Measurements from ENCODE around the gene SPATS2. TPM values are rescaled to one million over a fixed set of nuclear protein-coding genes. Genes with fewer than 3 reads are reported as not detected.
A peak's percentile ranks its signal among the peaks of the same experiment; 100 is the strongest.

SPATS2 gene
- total RNA-seq, 1 experiment from 2014 or later = 74.2 TPM

- no peak overlapping the region for H2AFZ ChIP-seq (ENCODE audit: low read depth, low read length, poor library complexity, severe bottlenecking)
- intact Hi-C loops (cut with micrococcal nuclease) = no loop called here
- no peaks in the 10 kb centered on the region for H3K9me2 ChIP-seq (ENCODE audit: insufficient read depth)
- ChIA-PET POLR2A (interaction anchor here (0.8 kb wide), 1 partner anchor 32 kb away, joined by 3 read pairs; no protein-coding TSS in a partner anchor), RAD21 (ENCODE audit: low non-redundant PET in 1 of 2, low total read pairs in 2 of 2, uncharacterized antibody in 2 of 2, unreplicated experiment in 2 of 2) (no interaction called here), CTCF (interaction anchor here (1.1 to 1.3 kb wide), 3 partner anchors 22 to 195 kb away, joined by 3 to 5 read pairs (median 5); no protein-coding TSS in a partner anchor)
- no peaks in the 10 kb centered on the region; a peak in 1 of 4 replicates for H3K36me3 ChIP-seq (ENCODE audit: control insufficient read depth in 1 of 2, insufficient read depth in 2 of 2, low read length in 2 of 2)
- peaks cover 16% of the 10 kb centered on the region for H3K79me2 ChIP-seq (ENCODE audit: insufficient read depth, low read length)
- H3K9ac ChIP-seq (ENCODE audit: low read length) = peak overlapping the region; percentile 5; the same call in 1 of the 2 replicates
- no peaks in the 10 kb centered on the region for H3K27me3 ChIP-seq (ENCODE audit: insufficient read depth, low read length)
- BruUV-seq (replicated peaks) = no TSS peak
- no peak for ATAC-seq
- H4K20me1 ChIP-seq (ENCODE audit: insufficient read depth) = no peaks in the 10 kb centered on the region
- no peak for DNase-seq (ENCODE audit: low read depth, low spot score)
- no peaks in the 10 kb centered on the region for H3K9me3 ChIP-seq (ENCODE audit: control insufficient read depth in 1 of 2, insufficient read depth in 1 of 2, low read depth in 1 of 2, low read length in 2 of 2)
- no peak overlapping the region for H3K4me3 ChIP-seq (replicated peaks in 1 of 2; ENCODE audit: low read depth in 1 of 2, low read length in 2 of 2)
- H3K4me1 ChIP-seq (ENCODE audit: control insufficient read depth in 1 of 2, insufficient read depth in 2 of 2, low read length in 2 of 2) = peaks cover 40 to 53% of the 10 kb centered on the region in 2 experiments
- H3K27ac ChIP-seq (ENCODE audit: low read depth, low read length) = peak overlapping the region; percentile 44
- H3K4me2 ChIP-seq (ENCODE audit: low read length) = peak overlapping the region; percentile 49
- TF ChIP-seq EZH2 (IDR thresholded peaks at IDR 0.05) = no peak
- no peak for TF ChIP-seq FOSL1 (IDR thresholded peaks at IDR 0.05; ENCODE audit: low read depth)
- TF ChIP-seq SIN3A (IDR thresholded peaks at IDR 0.05; ENCODE audit: low read depth) = no peak
- no peak for TF ChIP-seq RAD21 (IDR thresholded peaks at IDR 0.05; ENCODE audit: low read depth)
- no peak for TF ChIP-seq ATF3 (IDR thresholded peaks at IDR 0.05)
Measured at GRCh38 chr12:49536526-49537071, 169.3 kb downstream of the SPATS2 start.

- Histone ChIP-seq H3K9me2 (ENCODE audit: insufficient read depth) (no peaks in the 10 kb centered on the region), H3K79me2 (ENCODE audit: insufficient read depth, low read length) (peaks cover 16% of the 10 kb centered on the region), H3K9ac (ENCODE audit: low read length) (no peak overlapping the region), H3K27ac (ENCODE audit: low read depth, low read length) (peak overlapping the region; percentile 44; the same call in 1 of the 2 replicates), H3K27me3 (ENCODE audit: insufficient read depth, low read length) (no peaks in the 10 kb centered on the region), H3K4me1 (ENCODE audit: control insufficient read depth in 1 of 2, insufficient read depth in 2 of 2, low read length in 2 of 2) (peaks cover 40 to 53% of the 10 kb centered on the region in 2 experiments), H2AFZ (ENCODE audit: low read depth, low read length, poor library complexity, severe bottlenecking) (no peak overlapping the region), H3K4me3 (replicated peaks in 1 of 2; ENCODE audit: low read depth in 1 of 2, low read length in 2 of 2) (no peak overlapping the region), H3K36me3 (ENCODE audit: control insufficient read depth in 1 of 2, insufficient read depth in 2 of 2, low read length in 2 of 2) (peaks cover 0 to 1% of the 10 kb centered on the region in 2 experiments; a peak in 1 of 4 replicates), H3K4me2 (ENCODE audit: low read length) (peak overlapping the region; percentile 49), H3K9me3 (ENCODE audit: control insufficient read depth in 1 of 2, insufficient read depth in 1 of 2, low read depth in 1 of 2, low read length in 2 of 2) (no peaks in the 10 kb centered on the region), H4K20me1 (ENCODE audit: insufficient read depth) (no peaks in the 10 kb centered on the region)
- no peak for DNase-seq (ENCODE audit: low read depth, low spot score)
- ATAC-seq = no peak
- ChIA-PET POLR2A (interaction anchor here (0.8 kb wide), 1 partner anchor 33 kb away, joined by 3 read pairs; no protein-coding TSS in a partner anchor), RAD21 (ENCODE audit: low non-redundant PET in 1 of 2, low total read pairs in 2 of 2, uncharacterized antibody in 2 of 2, unreplicated experiment in 2 of 2) (no interaction called here), CTCF (no interaction called here)
- BruUV-seq (replicated peaks) = no TSS peak
- intact Hi-C loops (cut with micrococcal nuclease) = no loop called here
- no peak for TF ChIP-seq ATF3 (IDR thresholded peaks at IDR 0.05)
- no peak for TF ChIP-seq YY1 (IDR thresholded peaks at IDR 0.05; ENCODE audit: extremely low read depth, insufficient replicate concordance, low read depth, low read length)
- TF ChIP-seq SRF (IDR thresholded peaks at IDR 0.05; ENCODE audit: low read depth) = no peak
- no peak for TF ChIP-seq CTCF (IDR thresholded peaks at IDR 0.05 in 2 of 3, conservative IDR thresholded peaks at IDR 0.05 in 1 of 3; ENCODE audit: borderline replicate concordance in 1 of 3, insufficient read depth in 1 of 3, low read depth in 2 of 3, low read length in 2 of 3)
- no peak for TF ChIP-seq JUND (IDR thresholded peaks at IDR 0.05)
- no peak for TF ChIP-seq ELF1 (IDR thresholded peaks at IDR 0.05; ENCODE audit: borderline replicate concordance, low read depth)
Measured at GRCh38 chr12:49537231-49537751, 170.0 kb downstream of the SPATS2 start.
